GM18520 (cell line): ENCODE data around the gene CYP4A11.
"Not testable (repeated sequence)": the region's sequence is repeated elsewhere in the genome, so short reads cannot be mapped to it uniquely, and the experiment has no call there.

Source experiments
- ATAC-seq: cut with Tn5 transposase; IDR thresholded peaks from one replicate; pipeline ENCODE4 v1.9.1; 2021; ENCODE audit not compliant: unreplicated experiment

The CYP4A11 gene

DNA sequence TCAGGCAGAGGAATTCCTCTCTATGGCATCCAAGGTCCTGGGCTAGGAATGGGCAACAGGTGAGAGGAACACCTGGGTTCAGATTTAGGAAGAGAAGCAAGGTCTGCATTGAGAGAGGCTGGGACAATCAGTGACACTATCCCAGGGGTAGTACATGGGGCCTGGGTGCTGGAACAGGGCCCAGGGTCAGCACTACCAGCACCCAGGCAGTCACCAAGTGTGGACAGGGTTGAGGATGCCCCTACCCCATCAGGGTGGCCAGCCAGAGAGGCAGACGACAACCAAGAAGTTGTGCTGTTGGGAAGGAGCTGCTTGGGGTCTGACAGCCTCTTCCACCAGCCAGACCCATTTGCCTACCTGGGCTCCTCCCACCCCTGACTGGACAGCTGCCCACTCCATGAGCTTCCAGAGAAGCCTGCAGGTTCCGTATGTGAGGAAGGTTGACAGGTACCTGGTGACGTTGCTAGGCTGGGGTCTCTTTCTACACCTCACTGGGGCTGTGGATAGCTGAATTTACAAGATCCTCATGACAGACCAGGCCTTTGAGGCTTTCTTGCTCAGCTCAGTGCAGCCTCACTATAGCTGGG is 13.9 kb downstream of the CYP4A11 start:
- no peak for ATAC-seq

DNA sequence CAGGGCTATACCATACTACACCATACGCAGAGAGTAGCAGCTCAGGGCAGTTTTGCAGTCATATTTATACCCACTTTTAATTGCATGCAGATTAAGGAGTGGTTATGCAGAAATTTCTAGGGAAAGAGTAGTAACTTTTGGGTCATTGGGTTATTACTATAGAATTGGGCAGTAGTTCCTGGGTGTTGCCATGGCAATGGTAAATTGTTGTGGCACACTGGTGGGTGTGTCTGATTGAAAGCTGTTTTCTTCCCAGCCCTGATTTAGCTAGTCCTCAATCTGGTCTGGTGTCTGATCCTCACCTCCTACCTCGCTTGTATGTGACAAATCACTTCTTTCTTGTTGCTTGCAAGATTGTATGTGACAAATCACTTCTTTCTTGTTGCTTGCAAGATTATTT is 30.5 kb downstream of the CYP4A11 start:
- no peak for ATAC-seq

DNA sequence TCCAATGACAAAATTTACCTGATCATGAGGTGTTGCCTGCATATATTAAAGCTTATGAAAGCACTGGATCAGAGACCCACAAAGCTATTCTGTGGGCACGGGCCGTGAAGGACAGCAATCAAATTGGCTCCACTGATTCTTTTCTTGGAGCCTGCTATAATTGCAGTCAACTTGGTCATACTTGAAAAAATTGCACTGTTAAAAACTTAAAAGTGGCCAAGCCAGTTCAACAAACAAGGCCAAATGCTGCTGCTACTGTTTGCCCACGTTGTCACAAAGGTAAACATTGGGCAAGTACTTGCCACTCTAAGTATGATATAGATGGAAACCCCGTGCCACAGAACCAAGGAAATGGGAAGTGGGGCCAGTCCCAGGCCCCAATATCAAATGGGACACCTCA is 37.8 kb downstream of the CYP4A11 start:
- ATAC-seq, result no peak

GRCh38 chr1:46900401-46900800 is 40.9 kb downstream of the CYP4A11 start:
- ATAC-seq, result no peak

GRCh38 chr1:46881656-46882055 is 59.6 kb downstream of the CYP4A11 start:
- not testable (repeated sequence) for ATAC-seq
